ENCODE data around the gene THSD7B.

DNA sequence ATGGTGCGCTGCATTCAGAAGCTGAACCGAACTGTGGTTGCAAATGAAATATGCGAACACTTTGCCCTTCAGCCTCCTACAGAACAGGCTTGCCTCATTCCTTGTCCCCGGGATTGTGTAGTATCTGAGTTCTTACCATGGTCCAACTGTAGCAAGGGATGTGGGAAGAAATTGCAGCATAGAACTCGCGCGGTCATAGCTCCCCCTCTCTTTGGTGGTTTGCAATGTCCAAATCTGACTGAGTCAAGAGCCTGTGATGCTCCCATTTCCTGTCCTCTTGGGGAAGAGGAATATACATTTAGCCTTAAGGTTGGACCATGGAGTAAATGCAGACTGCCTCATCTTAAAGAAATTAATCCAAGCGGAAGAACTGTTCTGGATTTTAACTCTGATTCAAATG is 291.4 kb downstream of the THSD7B start:
- TF ChIP-seq, protein P1, sequence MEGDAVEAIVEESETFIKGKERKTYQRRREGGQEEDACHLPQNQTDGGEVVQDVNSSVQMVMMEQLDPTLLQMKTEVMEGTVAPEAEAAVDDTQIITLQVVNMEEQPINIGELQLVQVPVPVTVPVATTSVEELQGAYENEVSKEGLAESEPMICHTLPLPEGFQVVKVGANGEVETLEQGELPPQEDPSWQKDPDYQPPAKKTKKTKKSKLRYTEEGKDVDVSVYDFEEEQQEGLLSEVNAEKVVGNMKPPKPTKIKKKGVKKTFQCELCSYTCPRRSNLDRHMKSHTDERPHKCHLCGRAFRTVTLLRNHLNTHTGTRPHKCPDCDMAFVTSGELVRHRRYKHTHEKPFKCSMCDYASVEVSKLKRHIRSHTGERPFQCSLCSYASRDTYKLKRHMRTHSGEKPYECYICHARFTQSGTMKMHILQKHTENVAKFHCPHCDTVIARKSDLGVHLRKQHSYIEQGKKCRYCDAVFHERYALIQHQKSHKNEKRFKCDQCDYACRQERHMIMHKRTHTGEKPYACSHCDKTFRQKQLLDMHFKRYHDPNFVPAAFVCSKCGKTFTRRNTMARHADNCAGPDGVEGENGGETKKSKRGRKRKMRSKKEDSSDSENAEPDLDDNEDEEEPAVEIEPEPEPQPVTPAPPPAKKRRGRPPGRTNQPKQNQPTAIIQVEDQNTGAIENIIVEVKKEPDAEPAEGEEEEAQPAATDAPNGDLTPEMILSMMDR (IDR thresholded peaks at IDR 0.05 in 8 of 11, conservative IDR thresholded peaks at IDR 0.05 in 3 of 11): no peak
- no peak for TF ChIP-seq POLR2A (IDR thresholded peaks at IDR 0.05)
- TF ChIP-seq POLR2AphosphoS5 (IDR thresholded peaks at IDR 0.05): no peak

Data from spleen (tissue), 7 donors.